Body of pancreas (tissue), 4 donors: ENCODE measurements around the gene KCNC1.

ENCODE experiments used
- CTCF ChIP-seq, 7 experiments: fragments of 450-650 bp in 4 of 7; fragments of 200-600 bp in 3 of 7; sonication (generic) in 3 of 7; IDR thresholded peaks; one replicate each; pipeline ENCODE4 v1.5.1; 2016 to 2019; ENCODE audit warnings: antibody characterized with exemption in 7 of 7
- POLR2A ChIP-seq, 3 donors: fragments of 450-650 bp; IDR thresholded peaks; one replicate each; pipeline ENCODE4 v1.6.1; 2016; ENCODE audit warnings: antibody characterized with exemption in 3 of 3, mild to moderate bottlenecking in 2 of 3

GRCh38 chr11:17719938-17720795, 14.4 kb upstream of the KCNC1 start:
- TF ChIP-seq POLR2A (IDR thresholded peaks at IDR 0.05): no peak
- peak in 1 of 7 experiments; percentile 4 for TF ChIP-seq CTCF (IDR thresholded peaks at IDR 0.05)
